Measurements from ENCODE around the gene ADK.
"Not testable (repeated sequence)": the region's sequence is repeated elsewhere in the genome, so short reads cannot be mapped to it uniquely, and the experiment has no call there.

ADK gene

DNA sequence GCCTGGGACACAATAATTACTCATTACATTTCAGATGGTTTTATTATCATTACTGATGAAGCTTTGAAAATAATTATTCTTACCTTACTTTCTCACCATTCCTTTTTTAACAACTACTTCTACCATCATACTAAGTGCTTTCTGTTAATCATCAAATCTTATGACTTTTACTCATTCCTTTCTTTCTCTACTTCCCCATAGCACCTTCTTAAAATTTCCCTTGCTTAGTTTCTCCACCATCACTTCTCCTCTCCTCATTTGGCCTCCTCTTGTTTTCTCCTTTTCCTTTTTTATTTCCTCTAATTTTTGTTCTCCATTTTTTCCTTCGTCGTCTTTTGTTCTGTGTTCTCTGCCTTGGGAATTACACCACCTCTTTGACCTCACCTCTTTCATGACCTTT is 372.2 kb downstream of the ADK start:
- Histone ChIP-seq H3K4me2 (ENCODE audit: low read depth, low read length, poor library complexity, severe bottlenecking) (no peak overlapping the region), H3K27me3 (ENCODE audit: insufficient read depth, low read length, poor library complexity, severe bottlenecking) (no peaks in the 10 kb centered on the region), H4K20me1 (ENCODE audit: insufficient read depth, low read length, poor library complexity, severe bottlenecking) (no peaks in the 10 kb centered on the region), H3K9me3 (ENCODE audit: insufficient read depth, low read depth, low read length) (no peaks in the 10 kb centered on the region), H3K36me3 (ENCODE audit: insufficient read depth, low read length) (no peaks in the 10 kb centered on the region), H3K79me2 (ENCODE audit: insufficient read depth, low read length) (no peaks in the 10 kb centered on the region), H3K9me2 (replicated peaks; ENCODE audit: low read depth, low read length) (no peaks in the 10 kb centered on the region), H3K4me3 (ENCODE audit: low read length, poor library complexity, severe bottlenecking) (no peak overlapping the region), H2AFZ (ENCODE audit: low read length) (no peak overlapping the region), H3K4me1 (ENCODE audit: insufficient read depth, low read length, poor library complexity, severe bottlenecking) (peaks cover 21% of the 10 kb centered on the region), H3F3A (ENCODE audit: low read depth) (no peaks in the 10 kb centered on the region), H3K9ac (ENCODE audit: low read depth, low read length, poor library complexity, severe bottlenecking) (no peak overlapping the region)
- TF ChIP-seq EZH2phosphoT487 (IDR thresholded peaks at IDR 0.05; ENCODE audit: borderline replicate concordance), result no peak
- TF ChIP-seq, protein P1, sequence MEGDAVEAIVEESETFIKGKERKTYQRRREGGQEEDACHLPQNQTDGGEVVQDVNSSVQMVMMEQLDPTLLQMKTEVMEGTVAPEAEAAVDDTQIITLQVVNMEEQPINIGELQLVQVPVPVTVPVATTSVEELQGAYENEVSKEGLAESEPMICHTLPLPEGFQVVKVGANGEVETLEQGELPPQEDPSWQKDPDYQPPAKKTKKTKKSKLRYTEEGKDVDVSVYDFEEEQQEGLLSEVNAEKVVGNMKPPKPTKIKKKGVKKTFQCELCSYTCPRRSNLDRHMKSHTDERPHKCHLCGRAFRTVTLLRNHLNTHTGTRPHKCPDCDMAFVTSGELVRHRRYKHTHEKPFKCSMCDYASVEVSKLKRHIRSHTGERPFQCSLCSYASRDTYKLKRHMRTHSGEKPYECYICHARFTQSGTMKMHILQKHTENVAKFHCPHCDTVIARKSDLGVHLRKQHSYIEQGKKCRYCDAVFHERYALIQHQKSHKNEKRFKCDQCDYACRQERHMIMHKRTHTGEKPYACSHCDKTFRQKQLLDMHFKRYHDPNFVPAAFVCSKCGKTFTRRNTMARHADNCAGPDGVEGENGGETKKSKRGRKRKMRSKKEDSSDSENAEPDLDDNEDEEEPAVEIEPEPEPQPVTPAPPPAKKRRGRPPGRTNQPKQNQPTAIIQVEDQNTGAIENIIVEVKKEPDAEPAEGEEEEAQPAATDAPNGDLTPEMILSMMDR (conservative IDR thresholded peaks at IDR 0.05; ENCODE audit: low read length), result no peak

DNA sequence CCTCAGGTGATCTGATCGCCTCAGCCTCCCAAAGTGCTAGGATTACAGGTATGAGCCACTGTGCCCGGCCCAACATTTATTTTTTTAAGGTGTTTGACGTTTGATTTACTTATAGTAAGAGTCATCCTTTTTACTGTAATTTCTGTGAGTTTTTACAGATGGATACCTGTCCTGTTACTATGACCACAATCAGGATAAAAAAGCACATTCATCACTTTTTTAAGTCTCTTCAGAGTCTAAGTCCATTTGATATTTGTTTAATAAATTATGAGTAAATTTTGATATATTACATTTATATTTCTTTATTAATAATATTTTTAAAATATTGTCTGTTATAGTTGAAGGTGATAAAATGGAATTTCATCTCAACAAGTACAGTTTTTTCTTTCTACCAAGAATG is 374.9 kb downstream of the ADK start:
- Histone ChIP-seq H3K9me3 (ENCODE audit: insufficient read depth, low read depth, low read length) (no peaks in the 10 kb centered on the region), H3K79me2 (ENCODE audit: insufficient read depth, low read length) (no peaks in the 10 kb centered on the region), H2AFZ (ENCODE audit: low read length) (no peak overlapping the region), H3K4me3 (ENCODE audit: low read length, poor library complexity, severe bottlenecking) (no peak overlapping the region), H3K27me3 (ENCODE audit: insufficient read depth, low read length, poor library complexity, severe bottlenecking) (no peaks in the 10 kb centered on the region), H3K4me1 (ENCODE audit: insufficient read depth, low read length, poor library complexity, severe bottlenecking) (peaks cover 38% of the 10 kb centered on the region), H3K9ac (ENCODE audit: low read depth, low read length, poor library complexity, severe bottlenecking) (no peak overlapping the region), H4K20me1 (ENCODE audit: insufficient read depth, low read length, poor library complexity, severe bottlenecking) (no peaks in the 10 kb centered on the region), H3K4me2 (ENCODE audit: low read depth, low read length, poor library complexity, severe bottlenecking) (no peak overlapping the region), H3F3A (ENCODE audit: low read depth) (no peaks in the 10 kb centered on the region), H3K36me3 (ENCODE audit: insufficient read depth, low read length) (no peaks in the 10 kb centered on the region), H3K9me2 (replicated peaks; ENCODE audit: low read depth, low read length) (no peaks in the 10 kb centered on the region)
- no peak for TF ChIP-seq EZH2phosphoT487 (IDR thresholded peaks at IDR 0.05; ENCODE audit: borderline replicate concordance)
- TF ChIP-seq, protein P1 (conservative IDR thresholded peaks at IDR 0.05; ENCODE audit: low read length), result no peak

DNA sequence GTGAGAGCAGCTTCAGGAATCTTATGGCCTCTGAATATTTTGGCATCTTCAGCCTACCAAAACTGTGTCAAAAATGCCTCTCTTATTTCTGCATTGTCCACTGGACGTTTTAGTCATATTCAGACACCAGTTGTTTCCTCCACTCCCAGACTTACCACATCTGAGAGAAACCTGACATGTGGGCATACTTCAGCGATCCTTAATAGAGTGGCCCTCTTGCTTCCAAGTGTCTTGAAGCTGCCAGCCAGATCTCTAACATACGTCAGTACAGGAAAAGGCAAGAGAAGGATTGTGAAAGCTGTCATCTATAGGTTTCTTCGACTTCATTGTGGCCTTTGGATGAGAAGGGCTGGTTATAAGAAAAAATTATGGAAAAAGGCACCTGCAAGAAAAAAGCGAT is 376.6 kb downstream of the ADK start:
- not testable (repeated sequence) for H2AFZ ChIP-seq (ENCODE audit: low read length); H4K20me1 ChIP-seq (ENCODE audit: insufficient read depth, low read length, poor library complexity, severe bottlenecking); H3K79me2 ChIP-seq (ENCODE audit: insufficient read depth, low read length); H3K9ac ChIP-seq (ENCODE audit: low read depth, low read length, poor library complexity, severe bottlenecking); H3K27me3 ChIP-seq (ENCODE audit: insufficient read depth, low read length, poor library complexity, severe bottlenecking); H3K9me2 ChIP-seq (replicated peaks; ENCODE audit: low read depth, low read length); H3K36me3 ChIP-seq (ENCODE audit: insufficient read depth, low read length); H3K4me2 ChIP-seq (ENCODE audit: low read depth, low read length, poor library complexity, severe bottlenecking); H3K4me3 ChIP-seq (ENCODE audit: low read length, poor library complexity, severe bottlenecking); H3F3A ChIP-seq (ENCODE audit: low read depth); H3K9me3 ChIP-seq (ENCODE audit: insufficient read depth, low read depth, low read length)
- peaks cover 27% of the 10 kb centered on the region for H3K4me1 ChIP-seq (ENCODE audit: insufficient read depth, low read length, poor library complexity, severe bottlenecking)

DNA sequence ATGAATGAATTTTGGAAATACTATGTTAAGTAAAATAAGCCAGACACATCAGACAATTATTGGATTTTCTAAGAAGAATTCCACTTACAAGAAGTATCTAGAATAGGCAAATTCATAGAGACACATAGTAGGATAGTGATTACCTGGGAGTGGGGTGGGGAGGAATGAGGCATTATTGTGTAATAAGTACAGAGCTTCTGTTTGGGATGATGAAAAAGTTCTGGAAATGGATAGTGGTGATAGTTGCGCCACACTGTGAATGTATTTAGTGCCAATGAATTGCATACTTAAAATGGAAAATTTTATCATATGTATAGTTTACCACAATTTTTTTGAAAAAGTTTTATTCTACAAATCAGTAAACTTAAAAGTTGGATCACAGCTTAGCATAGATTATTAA is 378.2 kb downstream of the ADK start:
- H4K20me1 ChIP-seq (ENCODE audit: insufficient read depth, low read length, poor library complexity, severe bottlenecking), result no peaks in the 10 kb centered on the region
- H3K36me3 ChIP-seq (ENCODE audit: insufficient read depth, low read length), result no peaks in the 10 kb centered on the region
- peaks cover 27% of the 10 kb centered on the region for H3K4me1 ChIP-seq (ENCODE audit: insufficient read depth, low read length, poor library complexity, severe bottlenecking)
- no peak overlapping the region for H2AFZ ChIP-seq (ENCODE audit: low read length)
- H3K9me3 ChIP-seq (ENCODE audit: insufficient read depth, low read depth, low read length), result no peaks in the 10 kb centered on the region
- no peaks in the 10 kb centered on the region for H3K27me3 ChIP-seq (ENCODE audit: insufficient read depth, low read length, poor library complexity, severe bottlenecking)
- H3K4me2 ChIP-seq (ENCODE audit: low read depth, low read length, poor library complexity, severe bottlenecking), result peak overlapping the region; percentile 21
- no peak overlapping the region for H3K4me3 ChIP-seq (ENCODE audit: low read length, poor library complexity, severe bottlenecking)
- H3K9ac ChIP-seq (ENCODE audit: low read depth, low read length, poor library complexity, severe bottlenecking), result no peak overlapping the region
- no peaks in the 10 kb centered on the region for H3F3A ChIP-seq (ENCODE audit: low read depth)
- no peaks in the 10 kb centered on the region for H3K9me2 ChIP-seq (replicated peaks; ENCODE audit: low read depth, low read length)
- TF ChIP-seq, protein P1 (conservative IDR thresholded peaks at IDR 0.05; ENCODE audit: low read length), result no peak
- TF ChIP-seq EZH2phosphoT487 (IDR thresholded peaks at IDR 0.05; ENCODE audit: borderline replicate concordance), result no peak
- no peaks in the 10 kb centered on the region for H3K79me2 ChIP-seq (ENCODE audit: insufficient read depth, low read length)

Data from Loucy (cell line).